OCI-LY7 (cell line): ENCODE measurements around the gene TMEM45B.
A peak's percentile ranks its signal among the peaks of the same experiment; 100 is the strongest.

Experiments used
- CTCF ChIP-seq: fragments of 200-600 bp; sonication (generic); conservative IDR thresholded peaks from 2 replicates; pipeline ENCODE4 v1.5.1; 2014; ENCODE audit warnings: mild to moderate bottlenecking, antibody characterized with exemption, low read length, moderate library complexity, mixed read lengths
- EZH2phosphoT487 ChIP-seq: fragments of 200-600 bp; sonication (generic); IDR thresholded peaks from 2 replicates; pipeline ENCODE4 v1.6.1; 2018; ENCODE audit warnings: low read depth, borderline replicate concordance, mild to moderate bottlenecking, mixed run types, antibody characterized with exemption, low read length, moderate library complexity, mixed read lengths

- TF ChIP-seq CTCF: peak; percentile 91
- no peak for TF ChIP-seq EZH2phosphoT487
Measured at GRCh38 chr11:129881570-129882170, 66.0 kb downstream of the TMEM45B start.
